Stomach smooth muscle (tissue), 2 donors: Measurements from ENCODE around the gene GDI1.

Source experiments
- H3K27ac ChIP-seq: one replicate; pipeline ENCODE4 v1.7.0; 2013; ENCODE audit warnings: mild to moderate bottlenecking, low read length, inconsistent platforms
- H3K27me3 ChIP-seq, 2 donors: one replicate each; pipeline ENCODE4 v1.7.0; 2013; ENCODE audit warnings: low read length in 2 of 2; ENCODE audit not compliant: insufficient read depth in 2 of 2, control insufficient read depth in 1 of 2
- H3K36me3 ChIP-seq, 2 donors: one replicate each; pipeline ENCODE4 v1.7.0; 2013; ENCODE audit warnings: low read length in 2 of 2; ENCODE audit not compliant: control insufficient read depth in 2 of 2, insufficient read depth in 2 of 2
- H3K4me1 ChIP-seq: one replicate; pipeline ENCODE4 v1.7.0; 2013; ENCODE audit warnings: low read length; ENCODE audit not compliant: control insufficient read depth, insufficient read depth
- H3K4me3 ChIP-seq, 2 donors: one replicate each; pipeline ENCODE4 v1.7.0; 2013; ENCODE audit warnings: low read length in 2 of 2
- H3K9ac ChIP-seq, 2 donors: one replicate each; pipeline ENCODE4 v1.7.0; 2013; ENCODE audit warnings: low read length in 2 of 2, mild to moderate bottlenecking in 1 of 2
- H3K9me3 ChIP-seq, 2 donors: one replicate each; pipeline ENCODE4 v1.7.0; 2013; ENCODE audit warnings: low read length in 2 of 2; ENCODE audit not compliant: control insufficient read depth in 2 of 2
- donor health status: healthy.
- donor health status: Pancreatic carcinoma.

Gene GDI1

GRCh38 chrX:154428176-154429171 is 8.5 kb upstream of the GDI1 start, which contains the start of gene ATP6AP1:
ATP6AP1 (plus strand) TSS chrX:154428677; CDS start chrX:154428693, 16 bp downstream.
- Histone ChIP-seq H3K27me3 (no peaks in the 10 kb centered on the region), H3K4me1 (peaks cover 7% of the 10 kb centered on the region), H3K9me3 (no peaks in the 10 kb centered on the region), H3K9ac (peak within 1 kb of the TSS; percentile 55 to 69), H3K4me3 (peak within 1 kb of the TSS; percentile 71 to 76), H3K27ac (peak within 1 kb of the TSS; percentile 41), H3K36me3 (peaks cover 0 to 4% of the 10 kb centered on the region in 2 donors)

DNA sequence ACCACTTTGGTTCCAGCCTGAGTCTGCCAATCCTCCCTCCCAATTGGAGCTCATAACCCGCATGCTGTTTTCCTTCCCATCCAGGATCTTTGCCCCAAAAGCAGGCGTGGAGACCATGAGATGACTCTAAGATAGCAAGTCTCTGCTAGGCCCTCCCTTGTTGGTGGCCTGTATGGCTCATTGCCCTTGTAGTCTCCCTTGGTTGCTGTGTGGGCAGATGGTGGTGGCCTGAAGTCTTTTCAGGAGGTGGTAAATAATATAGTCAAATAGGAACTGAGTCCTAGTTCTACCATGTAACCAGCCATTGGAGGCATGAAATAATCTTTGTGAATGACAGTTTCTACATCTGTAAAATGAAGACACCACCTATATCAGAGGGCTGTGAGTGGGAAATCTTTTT is 7.2 kb upstream of the GDI1 start:
- Histone ChIP-seq H3K27me3 (no peaks in the 10 kb centered on the region), H3K4me1 (peaks cover 7% of the 10 kb centered on the region), H3K27ac (no peak overlapping the region), H3K36me3 (peaks cover 0 to 9% of the 10 kb centered on the region in 2 donors), H3K9ac (peak overlapping the region in 1 of 2 donors; percentile 1), H3K9me3 (no peaks in the 10 kb centered on the region), H3K4me3 (peak overlapping the region; percentile 71 to 76)

- Histone ChIP-seq H3K36me3 (peaks cover 0 to 9% of the 10 kb centered on the region in 2 donors), H3K27ac (no peak overlapping the region), H3K4me3 (no peak overlapping the region), H3K27me3 (no peaks in the 10 kb centered on the region), H3K4me1 (peaks cover 7% of the 10 kb centered on the region), H3K9me3 (no peaks in the 10 kb centered on the region), H3K9ac (no peak overlapping the region)
Observed at GRCh38 chrX:154430479-154430878, 6.5 kb upstream of the GDI1 start.

GRCh38 chrX:154430916-154431315 is 6.0 kb upstream of the GDI1 start:
- H3K36me3 ChIP-seq, result peaks cover 0 to 9% of the 10 kb centered on the region in 2 donors
- H3K4me1 ChIP-seq, result peaks cover 7% of the 10 kb centered on the region
- no peaks in the 10 kb centered on the region for H3K27me3 ChIP-seq
- H3K9me3 ChIP-seq, result no peaks in the 10 kb centered on the region
- H3K4me3 ChIP-seq, result no peak overlapping the region
- no peak overlapping the region for H3K27ac ChIP-seq
- no peak overlapping the region for H3K9ac ChIP-seq

- Histone ChIP-seq H3K4me3 (no peak overlapping the region), H3K27ac (no peak overlapping the region), H3K36me3 (peaks cover 0 to 9% of the 10 kb centered on the region in 2 donors), H3K9me3 (no peaks in the 10 kb centered on the region), H3K27me3 (no peaks in the 10 kb centered on the region), H3K4me1 (peaks cover 11% of the 10 kb centered on the region), H3K9ac (no peak overlapping the region)
Observed at GRCh38 chrX:154431341-154431740, 5.6 kb upstream of the GDI1 start.

DNA sequence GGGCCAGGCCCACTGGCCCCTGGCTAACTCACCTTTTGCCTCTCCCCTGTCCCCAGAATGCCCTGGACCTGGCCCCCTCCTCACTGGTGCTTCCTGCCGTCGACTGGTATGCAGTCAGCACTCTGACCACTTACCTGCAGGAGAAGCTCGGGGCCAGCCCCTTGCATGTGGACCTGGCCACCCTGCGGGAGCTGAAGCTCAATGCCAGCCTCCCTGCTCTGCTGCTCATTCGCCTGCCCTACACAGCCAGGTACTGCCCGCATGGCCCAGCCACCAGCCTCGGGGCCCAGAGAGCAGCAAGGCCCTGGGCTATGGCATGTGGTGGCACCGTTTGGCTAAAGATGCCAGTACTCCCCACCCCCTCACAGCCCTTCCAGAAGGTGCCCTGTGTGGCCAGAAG is 4.7 kb upstream of the GDI1 start:
- Histone ChIP-seq H3K36me3 (peaks cover 0 to 9% of the 10 kb centered on the region in 2 donors), H3K9me3 (no peaks in the 10 kb centered on the region), H3K27me3 (no peaks in the 10 kb centered on the region), H3K9ac (no peak overlapping the region), H3K4me1 (peaks cover 13% of the 10 kb centered on the region), H3K27ac (no peak overlapping the region), H3K4me3 (no peak overlapping the region)

GRCh38 chrX:154433605-154434004 is 3.3 kb upstream of the GDI1 start:
- Histone ChIP-seq H3K27me3 (peaks cover 0 to 2% of the 10 kb centered on the region in 2 donors), H3K4me1 (peaks cover 22% of the 10 kb centered on the region), H3K9ac (no peak overlapping the region), H3K9me3 (no peaks in the 10 kb centered on the region), H3K27ac (no peak overlapping the region), H3K4me3 (no peak overlapping the region), H3K36me3 (peaks cover 0 to 9% of the 10 kb centered on the region in 2 donors)

GRCh38 chrX:154434394-154435168 is 2.4 kb upstream of the GDI1 start:
- Histone ChIP-seq H3K27ac (no peak overlapping the region), H3K4me1 (peaks cover 22% of the 10 kb centered on the region), H3K9me3 (no peaks in the 10 kb centered on the region), H3K4me3 (no peak overlapping the region), H3K9ac (no peak overlapping the region), H3K36me3 (peaks cover 0 to 9% of the 10 kb centered on the region in 2 donors), H3K27me3 (peaks cover 0 to 2% of the 10 kb centered on the region in 2 donors)

DNA sequence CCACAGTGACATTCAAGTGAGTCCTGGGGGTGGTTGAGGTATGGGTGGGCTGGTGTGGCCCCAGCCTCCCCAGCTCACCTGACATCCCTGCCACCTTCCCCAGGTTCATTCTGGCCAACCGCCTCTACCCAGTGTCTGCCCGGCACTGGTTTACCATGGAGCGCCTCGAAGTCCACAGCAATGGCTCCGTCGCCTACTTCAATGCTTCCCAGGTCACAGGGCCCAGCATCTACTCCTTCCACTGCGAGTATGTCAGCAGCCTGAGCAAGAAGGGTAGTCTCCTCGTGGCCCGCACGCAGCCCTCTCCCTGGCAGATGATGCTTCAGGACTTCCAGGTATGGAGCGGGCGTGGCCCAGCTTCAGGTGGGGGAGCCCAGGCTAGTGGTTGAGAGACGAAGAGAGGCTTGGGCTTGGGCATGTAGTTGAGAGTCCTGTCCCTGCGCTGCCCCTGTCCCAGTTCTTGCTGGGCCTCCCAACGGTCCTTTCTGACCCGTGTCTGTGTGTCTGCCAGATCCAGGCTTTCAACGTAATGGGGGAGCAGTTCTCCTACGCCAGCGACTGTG is 1.7 kb upstream of the GDI1 start:
- no peak overlapping the region for H3K27ac ChIP-seq
- H3K27me3 ChIP-seq, result peaks cover 0 to 2% of the 10 kb centered on the region in 2 donors
- H3K4me1 ChIP-seq, result peaks cover 19% of the 10 kb centered on the region
- no peak overlapping the region for H3K4me3 ChIP-seq
- H3K9ac ChIP-seq, result no peak overlapping the region
- H3K9me3 ChIP-seq, result no peaks in the 10 kb centered on the region
- H3K36me3 ChIP-seq, result peaks cover under 1 to 9% of the 10 kb centered on the region in 2 donors

DNA sequence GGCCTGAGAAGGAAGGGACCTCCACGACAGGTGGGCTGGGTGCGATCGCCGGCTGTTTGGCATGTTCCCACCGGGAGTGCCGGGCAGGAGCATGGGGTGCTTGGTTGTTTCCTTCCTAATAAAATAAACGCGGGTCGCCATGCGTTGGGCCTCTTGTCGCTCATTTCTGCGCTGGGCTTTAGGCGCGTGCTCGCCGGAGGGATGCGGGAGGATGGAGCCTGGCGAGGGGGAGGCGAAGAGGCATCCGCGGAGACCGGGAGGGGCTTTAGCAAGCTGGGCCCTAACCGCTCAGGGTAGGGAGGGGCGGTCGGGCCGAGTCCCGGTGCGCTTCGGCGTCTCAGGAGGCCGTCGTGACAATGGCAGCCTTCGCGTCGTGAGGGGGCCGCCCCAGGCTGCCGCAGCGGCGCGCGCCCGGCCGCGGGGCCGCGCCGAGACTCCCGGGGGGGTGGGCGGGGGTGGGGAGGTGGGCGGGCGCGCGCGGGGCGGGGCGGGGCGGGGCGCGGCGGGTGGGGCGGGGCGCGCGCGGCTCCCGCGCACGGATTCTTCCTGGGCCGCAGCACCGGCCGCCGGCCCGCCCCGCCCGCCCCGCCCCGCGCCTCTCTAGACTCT is 476 bp upstream of the GDI1 start:
- Histone ChIP-seq H3K27me3 (peaks cover 0 to 2% of the 10 kb centered on the region in 2 donors), H3K9ac (peak overlapping the region in 1 of 2 donors; percentile 21), H3K9me3 (no peaks in the 10 kb centered on the region), H3K4me3 (peak overlapping the region; percentile 31 to 75), H3K27ac (peak overlapping the region; percentile 46), H3K36me3 (peaks cover 5 to 11% of the 10 kb centered on the region in 2 donors), H3K4me1 (peaks cover 24% of the 10 kb centered on the region)
